HT-29 (cell line): ENCODE measurements around the gene NLRP10. TPM values are rescaled to one million over a fixed set of nuclear protein-coding genes. Genes with fewer than 3 reads are reported as not detected.
A peak's percentile ranks its signal among the peaks of the same experiment; 100 is the strongest.

Source experiments
- DNase-seq: peaks from one replicate; pipeline ENCODE4 v3.0.0-alpha.2; 2015; ENCODE audit warnings: low spot score
- total RNA-seq: library from RNA; depleted of rRNA; stranded (reverse); fragments of >200 nt; shearing (Covaris generic); gene quantifications from 2 replicates; pipeline ENCODE4 v1.2.3, GENCODE V29; 2014; rRNA removed

NLRP10 gene, protein sequence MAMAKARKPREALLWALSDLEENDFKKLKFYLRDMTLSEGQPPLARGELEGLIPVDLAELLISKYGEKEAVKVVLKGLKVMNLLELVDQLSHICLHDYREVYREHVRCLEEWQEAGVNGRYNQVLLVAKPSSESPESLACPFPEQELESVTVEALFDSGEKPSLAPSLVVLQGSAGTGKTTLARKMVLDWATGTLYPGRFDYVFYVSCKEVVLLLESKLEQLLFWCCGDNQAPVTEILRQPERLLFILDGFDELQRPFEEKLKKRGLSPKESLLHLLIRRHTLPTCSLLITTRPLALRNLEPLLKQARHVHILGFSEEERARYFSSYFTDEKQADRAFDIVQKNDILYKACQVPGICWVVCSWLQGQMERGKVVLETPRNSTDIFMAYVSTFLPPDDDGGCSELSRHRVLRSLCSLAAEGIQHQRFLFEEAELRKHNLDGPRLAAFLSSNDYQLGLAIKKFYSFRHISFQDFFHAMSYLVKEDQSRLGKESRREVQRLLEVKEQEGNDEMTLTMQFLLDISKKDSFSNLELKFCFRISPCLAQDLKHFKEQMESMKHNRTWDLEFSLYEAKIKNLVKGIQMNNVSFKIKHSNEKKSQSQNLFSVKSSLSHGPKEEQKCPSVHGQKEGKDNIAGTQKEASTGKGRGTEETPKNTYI
- not detected in 2 replicates for total RNA-seq

DNA sequence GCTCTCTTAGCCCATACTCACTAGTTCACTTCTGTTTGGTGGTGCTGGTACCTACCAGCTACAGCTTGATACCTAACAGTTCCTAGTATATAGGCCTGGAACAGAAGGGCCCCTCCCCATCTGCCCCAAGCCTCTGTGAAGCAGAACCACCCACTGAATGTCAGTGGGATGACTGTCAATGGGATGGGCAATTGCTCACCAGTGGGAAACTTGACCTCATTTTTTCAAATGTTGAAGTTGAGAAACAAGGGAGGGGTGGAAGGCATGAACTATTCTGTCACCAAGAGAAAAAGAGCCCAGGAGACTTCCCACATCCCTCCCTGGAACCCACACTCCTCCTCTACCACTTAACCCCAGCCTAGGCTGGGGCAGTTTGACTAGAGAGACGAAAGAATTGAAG is at the start of gene NLRP10:
NLRP10 (minus strand) TSS at position 62 of the 400 bp plus-strand sequence. CDS start 1,952 bp downstream, outside the sequence.
- no peak for DNase-seq

DNA sequence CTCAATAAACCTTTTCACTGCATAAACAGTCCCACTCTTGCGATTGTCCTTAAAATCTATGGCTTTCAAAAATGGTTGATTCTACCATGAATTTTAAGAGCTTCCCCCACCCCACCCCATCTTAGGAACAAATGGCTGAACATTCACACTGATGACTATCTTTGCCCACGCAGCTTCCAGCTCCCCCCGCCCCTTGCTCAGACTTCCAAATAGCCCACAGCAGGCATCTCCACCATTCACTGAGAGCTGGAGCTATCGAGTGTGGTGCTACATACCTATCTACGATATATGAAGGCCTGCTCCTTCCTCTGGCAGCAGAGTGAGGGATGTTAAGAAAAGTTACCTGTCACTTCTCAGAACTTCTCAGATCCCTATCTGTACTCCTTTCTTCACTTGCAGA is 48.6 kb upstream of the NLRP10 start:
- DNase-seq, result no peak

GRCh38 chr11:8011981-8012444 is 46.8 kb upstream of the NLRP10 start:
- no peak for DNase-seq

DNA sequence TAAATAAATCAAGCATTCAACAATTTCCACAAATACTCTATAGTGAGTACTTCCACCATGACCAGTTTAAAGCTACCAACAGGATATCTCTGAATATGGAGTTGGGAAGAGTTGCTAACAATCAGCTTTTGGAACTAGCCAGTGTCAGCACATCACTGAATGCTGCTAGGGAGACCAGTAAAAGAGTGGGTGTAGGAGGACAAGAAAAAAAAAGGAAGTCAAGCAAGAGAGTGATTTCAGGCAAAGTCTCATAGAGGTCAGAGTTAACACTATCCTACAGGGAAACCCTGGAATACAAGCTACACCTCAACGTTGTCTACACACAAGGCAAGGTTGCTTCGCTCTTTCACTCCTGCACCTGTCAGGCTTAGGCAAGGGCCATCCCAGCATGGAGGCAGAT is 46.1 kb upstream of the NLRP10 start:
- no peak for DNase-seq

DNA sequence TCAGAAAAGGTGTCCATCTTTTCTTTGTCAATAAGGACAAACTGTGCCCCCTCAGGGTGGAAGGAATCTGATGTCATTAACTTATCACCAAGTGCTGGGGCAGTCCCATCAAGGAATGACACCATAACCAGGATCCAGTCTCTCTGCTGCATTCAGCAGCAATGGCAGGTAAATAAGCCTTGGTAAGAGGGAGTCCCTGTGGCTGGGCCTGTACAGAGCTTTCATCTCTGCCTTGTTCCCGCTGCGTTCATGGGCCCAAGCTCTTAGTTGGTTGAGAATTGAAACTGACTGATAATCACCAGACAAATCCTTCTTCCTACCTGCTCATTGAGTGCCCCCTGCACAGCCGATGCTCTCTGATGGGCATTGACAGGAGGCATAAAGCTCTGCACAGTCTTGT is 44.6 kb upstream of the NLRP10 start:
- DNase-seq, result no peak

- DNase-seq, result no peak
Measured at GRCh38 chr11:8008212-8008611, 43.0 kb upstream of the NLRP10 start.

DNA sequence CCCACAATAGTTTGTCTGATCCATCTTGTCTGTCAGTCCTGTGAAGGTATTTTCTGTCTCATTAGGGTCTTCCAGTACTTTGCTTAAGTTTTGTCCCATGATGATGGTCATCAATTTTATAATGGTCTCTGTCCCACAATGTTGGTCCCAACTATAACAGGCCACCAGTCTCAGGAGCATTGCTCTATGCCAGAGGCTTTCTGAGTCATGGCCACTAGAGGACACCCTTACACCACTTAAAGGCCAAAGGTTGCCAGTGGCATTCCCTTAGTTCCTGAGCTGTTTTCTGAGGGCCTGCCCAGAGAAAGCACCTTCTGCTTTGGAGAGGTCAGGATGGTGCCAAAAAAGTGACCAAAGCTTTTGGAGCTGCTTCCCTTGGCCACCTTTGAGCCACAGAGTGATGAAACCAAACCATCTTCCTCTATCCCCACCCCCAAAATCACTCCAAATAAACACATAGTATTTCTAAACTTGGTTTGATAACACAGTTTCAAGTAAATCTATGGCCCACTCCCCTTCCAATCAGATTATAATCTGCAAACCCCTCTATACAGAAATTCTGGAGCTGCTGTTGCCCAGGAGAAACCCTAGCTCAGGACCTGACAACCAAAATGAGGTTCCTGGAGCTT is 41.2 kb upstream of the NLRP10 start:
- peak; percentile 88 for DNase-seq

GRCh38 chr11:8005556-8005955 is 40.3 kb upstream of the NLRP10 start:
- no peak for DNase-seq

DNA sequence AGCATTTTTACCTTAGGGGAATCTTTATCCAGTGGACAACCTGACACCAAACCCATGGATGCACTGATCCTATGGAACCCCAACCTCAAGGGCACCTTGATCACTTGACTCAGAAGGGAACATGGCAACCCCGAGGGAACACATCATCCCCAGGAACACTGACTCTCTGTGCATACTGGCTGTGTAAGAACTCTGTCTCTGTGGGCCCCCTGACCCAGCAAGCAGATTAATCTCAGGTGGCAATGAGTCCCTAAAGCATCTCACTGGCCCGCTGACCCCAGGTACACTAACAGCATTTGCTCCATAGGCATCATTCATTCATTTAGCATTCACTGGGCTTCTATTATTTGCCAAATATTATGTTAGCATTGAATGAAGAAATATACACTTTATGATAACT is 38.8 kb upstream of the NLRP10 start:
- no peak for DNase-seq

- DNase-seq, result no peak
Measured at GRCh38 chr11:8003187-8003586, 37.9 kb upstream of the NLRP10 start.

DNA sequence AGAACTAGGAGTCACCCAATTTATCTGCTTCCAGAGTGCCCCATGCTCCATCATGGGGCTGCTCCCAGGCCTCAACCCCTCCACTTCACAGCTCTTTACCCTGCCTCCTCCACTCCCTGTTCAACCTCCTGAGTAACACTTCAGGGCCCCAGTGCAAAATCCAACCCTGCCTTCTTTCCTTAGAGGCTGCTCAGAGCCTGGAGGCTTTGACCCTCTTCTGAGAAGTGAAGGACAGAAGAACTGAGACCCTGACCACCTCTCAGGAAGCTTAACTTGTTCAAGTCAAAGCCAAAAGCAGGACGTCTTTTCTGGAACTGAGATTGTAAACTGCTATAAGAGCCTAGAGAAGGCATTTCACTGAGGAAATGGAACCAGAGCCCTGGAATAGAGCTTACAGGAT is 37.4 kb upstream of the NLRP10 start:
- no peak for DNase-seq

GRCh38 chr11:8000390-8000789 is 35.1 kb upstream of the NLRP10 start:
- no peak for DNase-seq

DNA sequence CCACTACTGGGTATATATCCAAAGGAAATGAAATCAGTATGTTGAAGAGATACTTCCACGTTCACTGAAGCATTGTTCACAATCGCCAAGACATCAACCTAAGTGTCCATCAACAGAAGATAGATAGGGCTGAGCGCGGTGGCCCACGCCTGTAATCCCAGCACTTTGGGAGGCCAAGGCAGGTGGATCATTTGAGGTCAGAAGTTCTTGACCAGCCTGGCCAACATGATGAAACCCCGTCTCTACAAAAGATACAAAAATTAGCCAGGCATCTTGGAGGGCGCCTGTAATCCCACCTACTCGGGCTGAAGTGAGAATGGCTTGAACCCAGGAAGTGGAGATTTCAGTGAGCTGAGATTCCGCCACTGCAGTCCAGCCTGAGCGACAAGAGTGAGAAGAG is 34.5 kb upstream of the NLRP10 start:
- DNase-seq, result no peak

DNA sequence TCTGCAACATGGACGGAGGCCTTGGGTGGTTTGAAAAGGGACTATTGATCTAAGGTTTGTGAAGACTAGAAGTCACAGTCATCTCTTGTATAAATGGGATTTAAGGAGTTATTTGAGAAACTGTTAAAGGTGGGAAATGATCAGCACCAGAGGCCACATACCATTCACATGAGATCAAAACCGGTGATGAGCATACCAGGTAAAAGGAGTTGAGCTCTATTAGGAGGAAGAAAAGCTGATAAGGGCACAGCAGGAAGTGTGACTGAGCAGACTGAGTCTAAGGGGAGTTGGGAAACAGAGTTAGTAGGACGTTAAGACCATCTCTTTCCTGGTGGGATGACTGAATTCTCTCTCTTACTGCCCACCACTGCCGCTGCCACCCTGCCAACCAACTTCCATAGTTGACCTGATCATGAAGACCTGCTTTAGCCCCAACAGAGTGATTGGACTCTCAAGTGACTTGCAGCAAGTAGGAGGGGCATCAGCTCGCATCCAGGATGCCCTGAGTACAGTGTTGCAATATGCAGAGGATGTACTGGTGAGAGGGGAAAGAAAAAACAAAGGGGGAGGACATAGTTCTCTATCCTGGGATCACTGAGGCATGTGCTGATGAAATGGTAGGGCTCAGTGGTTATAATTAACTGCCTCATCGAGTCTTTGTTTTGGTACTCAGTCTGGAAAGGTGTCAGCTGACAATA is 29.5 kb upstream of the NLRP10 start:
- DNase-seq, result no peak

GRCh38 chr11:7987560-7987883 is 22.3 kb upstream of the NLRP10 start:
- DNase-seq, result peak; percentile 6

DNA sequence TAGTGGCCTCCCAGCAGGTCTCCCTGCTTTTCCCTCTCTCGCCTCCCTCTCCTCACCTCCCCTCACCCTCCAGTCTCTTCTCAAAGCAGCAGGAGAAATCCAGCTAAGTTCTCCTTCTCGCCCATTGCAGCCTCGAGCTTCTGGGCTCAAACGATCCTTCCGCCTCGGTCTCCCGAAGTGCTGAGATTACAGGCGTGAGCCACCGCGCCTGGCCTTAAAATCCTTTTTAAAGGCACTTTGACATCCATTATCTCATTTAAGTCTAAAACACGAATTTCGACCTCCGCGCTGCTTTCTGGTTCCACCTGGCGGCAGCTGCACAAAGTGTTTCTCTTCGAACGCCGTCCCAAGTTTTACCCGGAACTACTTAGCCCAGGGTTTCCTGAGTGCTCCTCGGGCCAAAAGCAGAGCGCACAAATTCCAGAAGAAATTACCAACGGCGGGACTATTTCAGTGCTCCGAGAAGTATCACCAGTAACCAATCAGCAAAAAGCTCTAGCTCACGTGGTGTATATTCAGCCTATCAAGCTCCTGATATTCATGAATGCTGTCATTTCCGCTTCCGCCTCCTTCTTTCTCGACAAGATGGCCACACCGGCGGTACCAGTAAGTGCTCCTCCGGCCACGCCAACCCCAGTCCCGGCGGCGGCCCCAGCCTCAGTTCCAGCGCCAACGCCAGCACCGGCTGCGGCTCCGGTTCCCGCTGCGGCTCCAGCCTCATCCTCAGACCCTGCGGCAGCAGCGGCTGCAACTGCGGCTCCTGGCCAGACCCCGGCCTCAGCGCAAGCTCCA is 21.7 kb upstream of the NLRP10 start, which contains the start of gene EIF3F:
EIF3F (plus strand) TSS at position 570 of the 792 bp plus-strand sequence; CDS start at position 586, 16 bp downstream.
- peak; percentile 98 for DNase-seq

DNA sequence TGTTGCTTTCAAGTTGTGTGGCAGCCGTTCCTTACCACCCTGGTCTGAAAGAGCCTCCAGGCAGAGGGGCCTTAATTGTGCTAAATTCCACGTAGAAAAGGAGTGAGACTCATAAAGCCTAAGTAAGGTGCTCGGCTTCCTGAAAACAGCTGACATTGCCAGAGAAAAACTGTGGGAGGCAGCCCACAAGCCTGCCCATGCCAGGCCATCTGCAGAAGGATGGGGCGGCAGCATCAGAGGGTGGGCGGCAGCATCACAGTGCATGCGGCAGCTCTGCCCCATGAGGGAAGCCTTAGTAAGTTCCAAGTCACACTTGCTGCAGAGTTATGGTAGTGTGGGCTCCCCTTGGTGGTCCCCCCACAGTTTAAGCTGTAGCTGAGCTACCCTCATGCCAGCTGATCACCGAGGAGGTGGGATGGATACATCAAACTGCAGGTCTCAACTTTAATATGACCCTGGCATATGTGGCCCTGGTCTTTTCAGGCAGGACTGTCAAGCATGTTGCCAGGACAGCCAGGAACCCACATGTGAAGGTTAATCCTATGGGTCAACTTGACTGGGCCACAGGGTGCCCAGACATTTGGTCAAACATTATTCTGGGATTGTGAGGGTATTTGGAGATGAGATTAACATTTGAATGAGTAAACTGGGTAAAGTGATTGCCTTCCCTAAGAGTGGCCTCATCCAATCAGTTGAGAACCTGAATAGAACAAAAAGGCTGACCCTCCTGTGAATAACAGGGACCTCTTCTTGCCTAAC is 18.8 kb upstream of the NLRP10 start:
- no peak for DNase-seq

DNA sequence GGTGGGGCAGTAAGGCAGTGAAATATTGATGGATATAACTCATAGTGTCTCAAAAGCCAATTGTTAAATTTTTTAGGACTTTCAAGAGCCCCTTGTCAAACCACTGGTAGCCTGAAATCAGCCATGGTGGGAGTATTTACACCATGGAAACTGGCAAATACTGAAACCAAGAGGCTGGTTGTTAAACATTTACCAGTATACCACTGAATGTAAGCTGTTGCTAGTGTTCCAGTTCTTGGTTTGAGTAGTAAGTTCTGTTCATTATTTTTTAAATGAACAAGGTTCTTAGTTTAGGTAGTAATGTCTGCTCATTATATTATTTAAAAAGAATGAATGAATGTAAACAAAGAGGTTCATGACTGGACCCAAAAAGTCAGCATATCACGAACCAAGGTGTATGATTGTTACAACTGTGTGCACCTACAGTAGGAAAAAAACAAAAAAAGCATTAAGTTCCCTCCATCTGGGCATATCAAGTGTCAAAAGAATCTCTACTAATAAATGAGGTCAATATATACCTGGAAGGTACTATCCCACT is 17.4 kb upstream of the NLRP10 start:
- no peak for DNase-seq

- DNase-seq, result no peak
Measured at GRCh38 chr11:7981619-7982157, 16.4 kb upstream of the NLRP10 start.
